Calu3 (cell line): Measurements from ENCODE around the gene DSTYK. TPM values are rescaled to one million over a fixed set of nuclear protein-coding genes. Genes with fewer than 3 reads are reported as not detected.

Experiments
- BruUV-seq: library from RNA; stranded (reverse); fragments of 400-500 nt; replicated peaks from 2 replicates; lab custom pipeline; 2021; lab: Mats Ljungman, UMichigan
- CTCF ChIA-PET: fragments of 300-600 bp; sonication (Branson Sonifier 250); formaldehyde crosslinking; loops from one replicate; lab custom pipeline; 2022; ENCODE audit warnings: antibody characterized with exemption; lab: Charles Lee
- DNase-seq: peaks from one replicate; pipeline ENCODE4 v3.0.0; 2022
- H3K27ac Mint-ChIP-seq: one replicate; pipeline ENCODE4 v1.8.0; 2022; ENCODE audit warnings: mixed read lengths; ENCODE audit not compliant: unreplicated experiment
- H3K27me3 Mint-ChIP-seq: one replicate; pipeline ENCODE4 v1.8.0; 2022; ENCODE audit warnings: mixed read lengths; ENCODE audit not compliant: unreplicated experiment
- H3K36me3 Mint-ChIP-seq: one replicate; pipeline ENCODE4 v1.8.0; 2022; ENCODE audit warnings: mild to moderate bottlenecking, moderate library complexity, mixed read lengths; ENCODE audit not compliant: insufficient read depth, unreplicated experiment
- H3K4me1 Mint-ChIP-seq: one replicate; pipeline ENCODE4 v1.8.0; 2022; ENCODE audit warnings: mild to moderate bottlenecking, low read depth, mixed read lengths; ENCODE audit not compliant: unreplicated experiment
- H3K4me3 Mint-ChIP-seq: one replicate; pipeline ENCODE4 v1.8.0; 2022; ENCODE audit warnings: mild to moderate bottlenecking, low read depth, moderate library complexity, mixed read lengths; ENCODE audit not compliant: unreplicated experiment
- H3K9me3 Mint-ChIP-seq: one replicate; pipeline ENCODE4 v1.8.0; 2022; ENCODE audit warnings: low read depth, mixed read lengths; ENCODE audit not compliant: unreplicated experiment
- CTCF ChIP-seq: fragments of 200-600 bp; IDR thresholded peaks from one replicate; pipeline ENCODE4 v1.8.0; 2022; ENCODE audit warnings: antibody characterized with exemption; ENCODE audit not compliant: unreplicated experiment
- intact Hi-C: fragments of 100-400 bp; cut with micrococcal nuclease; formaldehyde crosslinking; loops from one replicate; pipeline ENCODE4 v1.10.0; 2022; ENCODE audit not compliant: unreplicated experiment
- total RNA-seq: library from RNA; stranded (reverse); gene quantifications from 2 replicates; pipeline ENCODE4 v1.2.3, GENCODE V29; 2022

Gene DSTYK
- total RNA-seq, 1 experiment from 2014 or later: 8.3 TPM

GRCh38 chr1:205258261-205258691 is 46.8 kb upstream of the DSTYK start:
- intact Hi-C loops: loop anchor here (5.0 kb wide), 2 partner anchors 116 to 136 kb away; partner anchors contain the start of gene RBBP5
- no peaks in the 10 kb centered on the region for H3K36me3 Mint-ChIP-seq
- no peak for TF ChIP-seq CTCF
- H3K4me3 Mint-ChIP-seq: no peak overlapping the region
- H3K27ac Mint-ChIP-seq: no peak overlapping the region
- no TSS peak for BruUV-seq
- peaks cover 8% of the 10 kb centered on the region for H3K4me1 Mint-ChIP-seq
- no peaks in the 10 kb centered on the region for H3K9me3 Mint-ChIP-seq
- peaks cover 76% of the 10 kb centered on the region for H3K27me3 Mint-ChIP-seq
- CTCF ChIA-PET: interaction anchor here (0.6 to 2.8 kb wide), 2 partner anchors 13 to 231 kb away, joined by 3 to 10 read pairs; no protein-coding TSS in a partner anchor
- DNase-seq: no peak

GRCh38 chr1:205257735-205258134 is 46.2 kb upstream of the DSTYK start:
- Mint-ChIP-seq H3K27me3 (peaks cover 76% of the 10 kb centered on the region), H3K27ac (no peak overlapping the region), H3K9me3 (no peaks in the 10 kb centered on the region), H3K4me3 (no peak overlapping the region), H3K4me1 (peaks cover 8% of the 10 kb centered on the region), H3K36me3 (no peaks in the 10 kb centered on the region)
- CTCF ChIA-PET: interaction anchor here (3.0 kb wide), 1 partner anchor 29 kb away, joined by 39 read pairs; the partner anchor contains the start of gene TMCC2
- DNase-seq: no peak
- TF ChIP-seq CTCF: no peak
- BruUV-seq: no TSS peak
- intact Hi-C loops: loop anchor here (2.0 to 5.0 kb wide), 4 partner anchors 29 to 197 kb away; partner anchors contain the start of gene RBBP5

GRCh38 chr1:205256951-205257625 is 45.6 kb upstream of the DSTYK start:
- Mint-ChIP-seq H3K4me3 (no peak overlapping the region), H3K36me3 (no peaks in the 10 kb centered on the region), H3K4me1 (peaks cover 7% of the 10 kb centered on the region), H3K27ac (no peak overlapping the region), H3K9me3 (no peaks in the 10 kb centered on the region), H3K27me3 (peaks cover 76% of the 10 kb centered on the region)
- TF ChIP-seq CTCF: no peak
- CTCF ChIA-PET: interaction anchor here (0.6 to 3.0 kb wide), 11 partner anchors 11 to 315 kb away, joined by 3 to 39 read pairs (median 7); partner anchors contain the start of genes RBBP5 and TMCC2
- no TSS peak for BruUV-seq
- intact Hi-C loops: loop anchor here (1.0 to 5.0 kb wide), 6 partner anchors 28 to 282 kb away; partner anchors contain the start of gene RBBP5
- no peak for DNase-seq

- peaks cover 76% of the 10 kb centered on the region for H3K27me3 Mint-ChIP-seq
- H3K27ac Mint-ChIP-seq: no peak overlapping the region
- intact Hi-C loops: loop anchor here (1.0 to 5.0 kb wide), 6 partner anchors 27 to 281 kb away; partner anchors contain the start of gene RBBP5
- H3K4me3 Mint-ChIP-seq: no peak overlapping the region
- no peaks in the 10 kb centered on the region for H3K9me3 Mint-ChIP-seq
- H3K4me1 Mint-ChIP-seq: no peaks in the 10 kb centered on the region
- CTCF ChIA-PET: interaction anchor here (0.5 to 3.0 kb wide), 18 partner anchors 10 to 314 kb away, joined by 3 to 39 read pairs (median 7); partner anchors contain the start of genes RBBP5 and TMCC2
- H3K36me3 Mint-ChIP-seq: no peaks in the 10 kb centered on the region
- peak; percentile 99 for TF ChIP-seq CTCF
- DNase-seq: peak; percentile 95
- no TSS peak for BruUV-seq
These were observed 44.7 kb upstream of the DSTYK start for GRCh38 chr1:205255941-205256780.
